Mucosa of descending colon (tissue), 3 donors: ENCODE results near the gene TGFB2. TPM values are rescaled to one million over a fixed set of nuclear protein-coding genes. Genes with fewer than 3 reads are reported as not detected.
A peak's percentile ranks its signal among the peaks of the same experiment; 100 is the strongest.

Experiments
- ATAC-seq: fragments of 200-7000 bp; cut with Tn5 transposase; one replicate; pipeline ENCODE4 v1.9.1; 2020; ENCODE audit warnings: mild to moderate bottlenecking, moderate library complexity
- DNase-seq, 3 donors: peaks; one replicate each; pipeline ENCODE4 v3.0.0-alpha.2; 2020
- H3K36me3 ChIP-seq: fragments of 200-600 bp; one replicate; pipeline ENCODE4 v1.8.0; 2021; ENCODE audit warnings: low read depth, mild to moderate bottlenecking
- H3K4me1 ChIP-seq: fragments of 200-600 bp; one replicate; pipeline ENCODE4 v1.8.0; 2021; ENCODE audit warnings: low read depth, mild to moderate bottlenecking
- H3K4me3 ChIP-seq: fragments of 200-600 bp; one replicate; pipeline ENCODE4 v1.8.0; 2021; ENCODE audit warnings: mild to moderate bottlenecking
- H3K9me3 ChIP-seq: fragments of 200-600 bp; one replicate; pipeline ENCODE4 v1.8.0; 2021; ENCODE audit warnings: mild to moderate bottlenecking
- intact Hi-C, 2 donors: fragments of 100-400 bp; cut with DNase I in 1 of 2; cut with micrococcal nuclease in 1 of 2; formaldehyde crosslinking; loops; one replicate each; pipeline versions ENCODE4 v1.11.0 to v1.11.1; 2022; cut with DNase I, micrococcal nuclease
- total RNA-seq, 3 donors: library from RNA; stranded (reverse); fragmentation: NEBNext Ultra II Directional in 2 of 3; extraction: Animal tissue kit (Norgen Biotek cat#: 25700) in 2 of 3; gene quantifications; one replicate each; pipeline versions ENCODE4 v1.2.1 to v1.2.4, GENCODE V29; 2021 to 2023
- TF ChIP-seq, protein P1 (sequence below): fragments of 200-600 bp; IDR thresholded peaks from one replicate; pipeline ENCODE4 v1.8.0; 2022; ENCODE audit warnings: antibody characterized with exemption, mild to moderate bottlenecking
- donor health status: DM: no; HTN: no; CAD: no; lungs with moderate emphysema.
- donor health status: DM: no; HTN: no; CAD: no.
- donor health status: DM: no; HTN: yes; CAD: no.

TGFB2 gene
- total RNA-seq, 3 donors from 2014 or later = 0.09 to 8.5 (median 0.48) TPM

DNA sequence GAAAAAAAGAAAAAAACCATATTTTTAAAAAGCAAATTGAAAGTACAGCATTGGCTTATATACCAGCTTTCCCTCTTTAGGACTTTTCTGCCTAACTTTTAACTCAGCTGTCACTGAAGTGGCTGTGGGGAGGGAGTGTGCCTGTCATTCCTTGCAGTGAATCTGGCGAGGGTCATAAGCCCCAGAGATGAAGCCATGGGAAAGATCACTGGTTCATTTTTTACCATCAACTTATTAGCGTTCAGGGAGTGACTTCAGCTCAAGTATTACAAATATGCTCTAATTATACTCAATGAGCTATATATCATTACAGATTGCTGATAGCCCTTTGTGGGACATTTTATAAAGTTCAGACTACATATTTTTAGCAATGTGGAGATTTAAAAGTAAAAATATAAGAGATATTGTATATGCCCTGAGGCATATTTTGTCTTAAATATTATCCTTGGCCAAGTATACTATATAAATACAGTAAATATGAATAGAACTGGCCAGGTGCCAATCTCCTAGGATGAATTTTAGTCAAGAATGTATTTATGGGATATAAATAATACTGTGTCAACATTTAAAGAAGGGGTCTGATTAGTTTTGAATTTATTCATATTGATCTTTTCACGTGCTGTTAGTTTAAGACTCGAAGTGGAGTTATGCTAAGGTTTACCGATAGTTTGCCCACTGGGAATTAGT, 4.4 kb downstream of the TGFB2 start:
- no peak for ATAC-seq
- DNase-seq = no peak
- Histone ChIP-seq H3K4me1 (peaks cover 13% of the 10 kb centered on the region), H3K4me3 (no peak overlapping the region), H3K36me3 (no peaks in the 10 kb centered on the region), H3K9me3 (no peaks in the 10 kb centered on the region)
- TF ChIP-seq, protein P1, sequence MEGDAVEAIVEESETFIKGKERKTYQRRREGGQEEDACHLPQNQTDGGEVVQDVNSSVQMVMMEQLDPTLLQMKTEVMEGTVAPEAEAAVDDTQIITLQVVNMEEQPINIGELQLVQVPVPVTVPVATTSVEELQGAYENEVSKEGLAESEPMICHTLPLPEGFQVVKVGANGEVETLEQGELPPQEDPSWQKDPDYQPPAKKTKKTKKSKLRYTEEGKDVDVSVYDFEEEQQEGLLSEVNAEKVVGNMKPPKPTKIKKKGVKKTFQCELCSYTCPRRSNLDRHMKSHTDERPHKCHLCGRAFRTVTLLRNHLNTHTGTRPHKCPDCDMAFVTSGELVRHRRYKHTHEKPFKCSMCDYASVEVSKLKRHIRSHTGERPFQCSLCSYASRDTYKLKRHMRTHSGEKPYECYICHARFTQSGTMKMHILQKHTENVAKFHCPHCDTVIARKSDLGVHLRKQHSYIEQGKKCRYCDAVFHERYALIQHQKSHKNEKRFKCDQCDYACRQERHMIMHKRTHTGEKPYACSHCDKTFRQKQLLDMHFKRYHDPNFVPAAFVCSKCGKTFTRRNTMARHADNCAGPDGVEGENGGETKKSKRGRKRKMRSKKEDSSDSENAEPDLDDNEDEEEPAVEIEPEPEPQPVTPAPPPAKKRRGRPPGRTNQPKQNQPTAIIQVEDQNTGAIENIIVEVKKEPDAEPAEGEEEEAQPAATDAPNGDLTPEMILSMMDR = no peak
- intact Hi-C loops = no loop called here

DNA sequence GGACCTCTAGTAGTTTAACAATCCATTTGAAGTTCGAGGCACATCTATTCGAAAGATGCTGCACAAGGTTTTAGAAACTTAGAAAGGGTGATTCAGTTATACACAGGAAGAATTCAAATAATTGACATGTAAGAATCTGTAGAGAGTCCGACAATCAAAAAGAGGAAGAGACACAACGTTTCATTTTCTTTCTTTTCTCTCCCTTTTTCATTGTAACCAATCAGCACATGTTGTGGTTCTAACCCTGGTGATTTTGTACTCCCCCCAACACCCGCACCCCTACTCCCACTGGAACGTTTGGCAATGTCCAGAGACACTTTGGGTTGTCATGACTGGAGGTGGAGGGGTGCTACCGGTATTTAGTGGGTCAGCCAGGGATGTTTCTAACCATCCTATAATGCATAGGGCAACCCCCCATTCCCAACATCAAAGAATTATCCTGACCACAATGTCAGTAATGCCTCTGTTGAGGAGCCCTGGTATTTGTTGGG, 4.9 kb downstream of the TGFB2 start:
- TF ChIP-seq, protein P1 = no peak
- H3K4me1 ChIP-seq = peaks cover 13% of the 10 kb centered on the region

DNA sequence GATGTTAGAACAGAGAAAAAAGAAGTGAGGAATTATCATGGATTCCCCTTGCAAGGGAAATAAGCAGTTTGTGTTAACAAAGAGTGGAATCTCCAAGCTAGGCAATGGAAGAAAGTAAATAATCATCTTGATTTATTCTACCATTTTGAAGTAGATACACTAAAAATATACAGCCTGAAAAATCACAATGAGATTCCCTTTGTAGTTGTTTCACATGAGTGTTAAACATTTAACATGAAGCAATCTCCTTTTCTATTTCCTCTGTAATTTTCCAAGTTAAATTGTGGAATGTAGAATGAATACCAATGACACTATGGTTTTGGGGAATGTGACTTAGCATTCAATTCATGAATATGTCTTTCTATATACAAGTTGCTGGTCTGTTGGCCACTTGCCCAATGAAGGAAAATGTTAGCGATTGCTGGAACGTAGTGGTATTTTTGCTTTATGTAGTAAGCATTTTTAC, 5.7 kb downstream of the TGFB2 start:
- H3K4me3 ChIP-seq = no peak overlapping the region
- H3K36me3 ChIP-seq = no peaks in the 10 kb centered on the region
- intact Hi-C loops = no loop called here
- no peaks in the 10 kb centered on the region for H3K9me3 ChIP-seq
- ATAC-seq (no peak), DNase-seq (no peak)
- H3K4me1 ChIP-seq = peaks cover 7% of the 10 kb centered on the region
- TF ChIP-seq, protein P1 = no peak

More for the DNA sequence above, 4.9 kb downstream of the TGFB2 start:
- ATAC-seq (no peak), DNase-seq (no peak)
- intact Hi-C loops = no loop called here
- H3K4me3 ChIP-seq = no peak overlapping the region
- H3K36me3 ChIP-seq = no peaks in the 10 kb centered on the region
- no peaks in the 10 kb centered on the region for H3K9me3 ChIP-seq

DNA sequence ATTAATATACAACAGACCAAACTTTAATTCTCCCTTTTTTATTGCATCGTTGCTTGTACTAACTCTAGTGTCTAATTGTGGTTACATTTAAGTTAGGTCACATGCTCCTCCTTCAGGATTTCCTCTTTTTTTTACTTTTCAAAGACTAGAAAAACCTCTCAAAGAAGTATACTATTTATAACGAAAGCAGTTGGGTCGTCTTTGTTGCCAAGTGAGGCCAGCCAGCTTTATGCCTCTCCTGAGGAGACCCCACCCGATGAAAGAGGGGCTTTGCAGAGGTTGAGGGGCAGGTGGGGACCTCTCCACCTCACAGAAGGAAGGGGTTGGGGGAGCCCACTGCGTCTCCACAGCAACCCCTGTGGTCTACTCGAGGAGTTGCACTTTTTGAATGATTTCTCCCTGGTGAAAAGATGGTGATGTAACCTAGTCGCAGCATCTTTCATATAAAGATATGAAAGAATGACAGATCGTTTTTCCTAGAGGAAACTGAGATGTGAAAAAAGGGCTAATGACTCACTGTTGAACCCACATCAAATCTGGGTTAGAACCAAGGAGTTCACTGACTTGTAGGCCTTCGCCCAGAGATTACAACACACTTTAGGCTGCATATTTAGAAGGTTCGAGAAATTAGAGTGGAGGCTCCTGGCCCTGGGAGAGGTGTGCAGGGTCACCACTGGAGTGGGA, 6.4 kb downstream of the TGFB2 start:
- intact Hi-C loops = no loop called here
- DNase-seq (no peak), ATAC-seq (peak; percentile 52)
- H3K4me1 ChIP-seq = peaks cover 3% of the 10 kb centered on the region
- no peaks in the 10 kb centered on the region for H3K36me3 ChIP-seq
- no peaks in the 10 kb centered on the region for H3K9me3 ChIP-seq
- TF ChIP-seq, protein P1 = no peak
- H3K4me3 ChIP-seq = no peak overlapping the region

DNA sequence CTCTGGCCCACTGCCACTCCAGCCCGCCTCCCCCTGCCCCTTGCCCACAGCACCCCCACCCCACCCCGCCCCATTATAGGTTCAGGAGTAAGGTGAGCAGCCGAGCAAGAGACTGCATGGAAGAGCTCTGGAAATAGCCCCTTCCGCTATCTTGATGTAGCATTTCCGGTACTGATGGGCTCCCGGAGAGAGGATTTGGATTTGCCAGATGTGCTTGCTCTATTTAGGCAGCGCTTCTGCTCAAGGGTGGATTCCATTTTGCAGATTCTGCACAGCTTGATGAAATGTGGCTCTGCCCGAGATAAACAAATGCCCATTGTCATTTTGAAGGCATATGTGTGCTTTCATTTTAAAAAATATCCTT, 6.9 kb downstream of the TGFB2 start:
- ATAC-seq (no peak), DNase-seq (no peak)
- Histone ChIP-seq H3K4me1 (no peaks in the 10 kb centered on the region), H3K9me3 (no peaks in the 10 kb centered on the region), H3K36me3 (no peaks in the 10 kb centered on the region), H3K4me3 (no peak overlapping the region)
- TF ChIP-seq, protein P1 = no peak
- intact Hi-C loops = no loop called here
